Measurements from ENCODE around the gene DPAGT1.

GRCh38 chr11:119120639-119121007, 19.0 kb upstream of the DPAGT1 start:
- no peak for TF ChIP-seq POLR2A (IDR thresholded peaks at IDR 0.05)
- TF ChIP-seq CTCF (IDR thresholded peaks at IDR 0.05): no peak
